IMR-90 (cell line): ENCODE results near the gene DAB1. TPM values are rescaled to one million over a fixed set of nuclear protein-coding genes. Genes with fewer than 3 reads are reported as not detected.

Experiments
- ATAC-seq: fragments of 200-7000 bp; cut with Tn5 transposase; 2 replicates; pipeline ENCODE4 v1.9.1; 2020; ENCODE audit warnings: low read depth, mild to moderate bottlenecking, moderate library complexity
- BruUV-seq: library from RNA; stranded (reverse); fragments of 400-500 nt; replicated peaks from 2 replicates; lab custom pipeline; 2021; lab: Mats Ljungman, UMichigan
- CTCF ChIA-PET: fragments of 300-600 bp; formaldehyde crosslinking; extraction: SDS; loops from one replicate; lab custom pipeline; 2021; ENCODE audit warnings: antibody characterized with exemption; lab: Yijun Ruan, JAX
- POLR2A ChIA-PET: fragments of 300-600 bp; sonication (Branson Sonifier 250); formaldehyde crosslinking; loops from one replicate; lab custom pipeline; 2022; ENCODE audit warnings: antibody characterized with exemption; ENCODE audit not compliant: unreplicated experiment; lab: Charles Lee
- DNase-seq: peaks from one replicate; pipeline ENCODE4 v3.0.0; 2013
- H2AFZ ChIP-seq: replicated peaks from 2 replicates; pipeline ENCODE3; 2013; ENCODE audit warnings: low read length, mild to moderate bottlenecking; ENCODE audit not compliant: poor library complexity
- H2AK5ac ChIP-seq: 2 replicates; pipeline ENCODE4 v1.6.1; 2013; ENCODE audit warnings: low read depth, low read length, inconsistent platforms
- H2AK9ac ChIP-seq: replicated peaks from 2 replicates; pipeline ENCODE3; 2013; ENCODE audit warnings: mild to moderate bottlenecking, low read depth, low read length, moderate library complexity; ENCODE audit not compliant: poor library complexity
- H2BK120ac ChIP-seq: 2 replicates; pipeline ENCODE4 v1.6.1; 2013; ENCODE audit warnings: low read depth, low read length, inconsistent platforms
- H2BK15ac ChIP-seq: 3 replicates; pipeline ENCODE4 v1.6.1; 2013; ENCODE audit warnings: low read depth, low read length, inconsistent platforms
- H2BK20ac ChIP-seq: 2 replicates; pipeline ENCODE4 v1.6.1; 2013; ENCODE audit warnings: low read depth, mild to moderate bottlenecking, inconsistent platforms, low read length, moderate library complexity
- H2BK5ac ChIP-seq: 2 replicates; pipeline ENCODE4 v1.6.1; 2013; ENCODE audit warnings: mild to moderate bottlenecking, low read depth, low read length, inconsistent platforms; ENCODE audit not compliant: poor library complexity, severe bottlenecking
- H3K14ac ChIP-seq: replicated peaks from 2 replicates; pipeline ENCODE4 v1.6.1; 2013; ENCODE audit warnings: low read depth, low read length, inconsistent platforms
- H3K18ac ChIP-seq: 2 replicates; pipeline ENCODE4 v1.6.1; 2013; ENCODE audit warnings: low read depth, low read length, control low read depth
- H3K23ac ChIP-seq: 2 replicates; pipeline ENCODE4 v1.6.1; 2013; ENCODE audit warnings: low read depth, low read length, inconsistent platforms
- H3K27ac ChIP-seq: 2 replicates; pipeline ENCODE4 v1.5.1; 2013; ENCODE audit warnings: mild to moderate bottlenecking, control low read depth, low read length; ENCODE audit not compliant: insufficient read depth
- H3K27me3 ChIP-seq: 2 replicates; pipeline ENCODE4 v1.6.1; 2013; ENCODE audit warnings: low read length; ENCODE audit not compliant: control insufficient read depth, insufficient read depth
- H3K36me3 ChIP-seq: 2 replicates; pipeline ENCODE4 v1.6.1; 2013; ENCODE audit warnings: low read length, mixed read lengths; ENCODE audit not compliant: control insufficient read depth, insufficient read depth
- H3K4ac ChIP-seq: 2 replicates; pipeline ENCODE4 v1.6.1; 2013; ENCODE audit warnings: low read depth, low read length, inconsistent platforms
- H3K4me1 ChIP-seq: 2 replicates; pipeline ENCODE4 v1.6.1; 2013; ENCODE audit warnings: low read length, mixed read lengths; ENCODE audit not compliant: control insufficient read depth, insufficient read depth
- H3K4me2 ChIP-seq: 2 replicates; pipeline ENCODE4 v1.6.1; 2013; ENCODE audit warnings: low read depth, mild to moderate bottlenecking, control low read depth, low read length, moderate library complexity
- H3K4me3 ChIP-seq: 2 replicates; pipeline ENCODE4 v1.5.1; 2013; ENCODE audit warnings: low read depth, mild to moderate bottlenecking, control low read depth, low read length, moderate library complexity; ENCODE audit not compliant: insufficient read depth
- H3K56ac ChIP-seq: 2 replicates; pipeline ENCODE4 v1.6.1; 2013; ENCODE audit warnings: low read length, inconsistent platforms; ENCODE audit not compliant: insufficient read depth; ENCODE audit errors: extremely low read depth
- H3K79me1 ChIP-seq, 2 experiments: 2 replicates each; pipeline ENCODE4 v1.6.1; 2013; ENCODE audit warnings: low read length in 2 of 2, inconsistent platforms in 1 of 2, low read depth in 1 of 2
- H3K9ac ChIP-seq: 2 replicates; pipeline ENCODE4 v1.6.1; 2013; ENCODE audit warnings: low read depth, low read length, control low read depth
- H3K9me1 ChIP-seq: 2 replicates; pipeline ENCODE4 v1.6.1; 2013; ENCODE audit warnings: low read length, inconsistent platforms; ENCODE audit not compliant: insufficient read depth
- H3K9me3 ChIP-seq: 2 replicates; pipeline ENCODE4 v1.6.1; 2013; ENCODE audit warnings: low read length; ENCODE audit not compliant: control insufficient read depth, insufficient read depth
- H4K20me1 ChIP-seq: 2 replicates; pipeline ENCODE4 v1.6.1; 2013; ENCODE audit warnings: low read length, inconsistent platforms; ENCODE audit not compliant: insufficient read depth
- H4K5ac ChIP-seq: 2 replicates; pipeline ENCODE4 v1.6.1; 2013; ENCODE audit warnings: mild to moderate bottlenecking, low read depth, low read length, control low read depth
- H4K8ac ChIP-seq, 2 experiments: 2 replicates each; pipeline ENCODE4 v1.6.1; 2013; ENCODE audit warnings: low read depth in 2 of 2, low read length in 2 of 2, control low read depth in 1 of 2, inconsistent platforms in 1 of 2
- H4K91ac ChIP-seq: 2 replicates; pipeline ENCODE4 v1.6.1; 2013; ENCODE audit warnings: low read depth, low read length, inconsistent platforms; ENCODE audit not compliant: insufficient read depth
- CEBPB ChIP-seq: IDR thresholded peaks from 2 replicates; pipeline ENCODE4 v1.6.1; 2012; ENCODE audit warnings: low read depth, low read length, improper control_type of control experiment
- MAFK ChIP-seq: IDR thresholded peaks from 2 replicates; pipeline ENCODE4 v1.6.1; 2012; ENCODE audit warnings: low read depth, low read length, improper control_type of control experiment
- MXI1 ChIP-seq: IDR thresholded peaks from 2 replicates; pipeline ENCODE4 v1.6.1; 2012; ENCODE audit warnings: low read depth, mild to moderate bottlenecking, low read length, moderate library complexity, borderline replicate concordance
- NFE2L2 ChIP-seq: fragments of 150-350 bp; IDR thresholded peaks from 2 replicates; pipeline ENCODE4 v1.6.1; 2016; ENCODE audit warnings: low read depth, mild to moderate bottlenecking, low read length
- POLR2A ChIP-seq: IDR thresholded peaks from 2 replicates; pipeline ENCODE4 v1.6.1; 2012; ENCODE audit warnings: mild to moderate bottlenecking, low read depth, low read length
- RFX5 ChIP-seq: IDR thresholded peaks from 2 replicates; pipeline ENCODE4 v1.8.0; 2012; ENCODE audit warnings: low read depth, mild to moderate bottlenecking, low read length, moderate library complexity
- WGBS, 2 experiments: methylation state at CpG; one replicate each; pipeline versions ENCODE4 v1.1.5 to v1.1.7; 2013; ENCODE audit warnings: missing lambda C conversion rate in 2 of 2; ENCODE audit not compliant: insufficient read length in 1 of 2; ENCODE audit errors: extremely low coverage in 2 of 2; 5-methylcytosine and 5-hydroxymethylcytosine counted together
- dilution Hi-C: fragments of 300-500 bp; cut with HindIII; formaldehyde crosslinking; loops from one replicate; pipeline ENCODE4 v1.14.3; 2018; ENCODE audit warnings: low sequenced_read_pairs; ENCODE audit not compliant: unreplicated experiment
- in situ Hi-C: fragments of 300-500 bp; cut with MboI; formaldehyde crosslinking; loops from 3 replicates; pipeline ENCODE4 v1.14.3; 2019; ENCODE audit warnings: low sequenced_read_pairs, inconsistent platforms, mixed read lengths
- intact Hi-C: fragments of 100-400 bp; cut with micrococcal nuclease; formaldehyde crosslinking; loops from 2 replicates; pipeline ENCODE4 v1.10.0; 2022
- polyA plus RNA-seq, 3 experiments: library from polyadenylated mRNA; depleted of rRNA; stranded (reverse); fragments of >200 nt; gene quantifications; 2 replicates each; pipeline ENCODE4 v1.2.3, GENCODE V29; 2012; ENCODE audit warnings: low replicate concordance in 1 of 3
- total RNA-seq: library from RNA; depleted of rRNA; stranded (reverse); fragments of >200 nt; gene quantifications from 2 replicates; pipeline ENCODE4 v1.2.3, GENCODE V29; 2012
- TF ChIP-seq, protein P1 (sequence below): fragments of 150-350 bp; IDR thresholded peaks from 2 replicates; pipeline ENCODE4 v1.6.1; 2016; ENCODE audit warnings: low read depth, mild to moderate bottlenecking, low read length, moderate library complexity, borderline replicate concordance
- TF ChIP-seq, protein P2 (sequence below): conservative IDR thresholded peaks from 2 replicates; pipeline ENCODE4 v1.5.1; 2012; ENCODE audit warnings: mild to moderate bottlenecking, low read depth, low read length, improper control_type of control experiment

Gene DAB1
- total and polyA plus RNA-seq, 2 of the 4 experiments (the other 2 are of a cell fraction), result 0.18 to 0.41 TPM

DNA sequence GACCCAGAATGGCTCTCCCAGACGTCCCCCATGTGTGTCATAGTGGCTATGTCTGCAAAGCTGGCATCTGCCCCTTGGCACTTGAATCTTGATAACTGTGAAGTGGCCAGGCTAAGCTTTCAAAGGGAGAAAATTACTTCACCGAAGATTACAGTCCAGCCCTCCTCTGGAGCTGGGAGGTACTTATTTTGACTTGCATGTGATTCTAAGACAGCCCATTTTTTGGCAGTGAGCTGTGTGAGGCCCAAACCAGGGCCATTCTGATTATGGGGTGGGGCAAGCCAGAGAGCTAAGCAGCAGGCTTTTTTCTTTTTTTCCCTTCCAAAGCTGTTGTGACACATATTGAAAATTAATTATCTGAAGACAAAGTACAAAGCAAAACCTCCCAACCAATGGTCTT, 415.9 kb downstream of the DAB1 start:
- H3K9me1 ChIP-seq, result no peaks in the 10 kb centered on the region
- no peak overlapping the region for H2AK9ac ChIP-seq
- H2BK5ac ChIP-seq, result no peak overlapping the region
- H4K20me1 ChIP-seq, result no peaks in the 10 kb centered on the region
- no peaks in the 10 kb centered on the region for H3K4me1 ChIP-seq
- DNase-seq (no peak), ATAC-seq (no peak)
- H3K23ac ChIP-seq, result no peak overlapping the region
- TF ChIP-seq, protein P1, sequence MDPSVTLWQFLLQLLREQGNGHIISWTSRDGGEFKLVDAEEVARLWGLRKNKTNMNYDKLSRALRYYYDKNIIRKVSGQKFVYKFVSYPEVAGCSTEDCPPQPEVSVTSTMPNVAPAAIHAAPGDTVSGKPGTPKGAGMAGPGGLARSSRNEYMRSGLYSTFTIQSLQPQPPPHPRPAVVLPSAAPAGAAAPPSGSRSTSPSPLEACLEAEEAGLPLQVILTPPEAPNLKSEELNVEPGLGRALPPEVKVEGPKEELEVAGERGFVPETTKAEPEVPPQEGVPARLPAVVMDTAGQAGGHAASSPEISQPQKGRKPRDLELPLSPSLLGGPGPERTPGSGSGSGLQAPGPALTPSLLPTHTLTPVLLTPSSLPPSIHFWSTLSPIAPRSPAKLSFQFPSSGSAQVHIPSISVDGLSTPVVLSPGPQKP, result no peak
- TF ChIP-seq NFE2L2 (no peak), POLR2A (no peak), CEBPB (no peak), MXI1 (no peak), RFX5 (no peak), MAFK (no peak)
- TF ChIP-seq, protein P2, sequence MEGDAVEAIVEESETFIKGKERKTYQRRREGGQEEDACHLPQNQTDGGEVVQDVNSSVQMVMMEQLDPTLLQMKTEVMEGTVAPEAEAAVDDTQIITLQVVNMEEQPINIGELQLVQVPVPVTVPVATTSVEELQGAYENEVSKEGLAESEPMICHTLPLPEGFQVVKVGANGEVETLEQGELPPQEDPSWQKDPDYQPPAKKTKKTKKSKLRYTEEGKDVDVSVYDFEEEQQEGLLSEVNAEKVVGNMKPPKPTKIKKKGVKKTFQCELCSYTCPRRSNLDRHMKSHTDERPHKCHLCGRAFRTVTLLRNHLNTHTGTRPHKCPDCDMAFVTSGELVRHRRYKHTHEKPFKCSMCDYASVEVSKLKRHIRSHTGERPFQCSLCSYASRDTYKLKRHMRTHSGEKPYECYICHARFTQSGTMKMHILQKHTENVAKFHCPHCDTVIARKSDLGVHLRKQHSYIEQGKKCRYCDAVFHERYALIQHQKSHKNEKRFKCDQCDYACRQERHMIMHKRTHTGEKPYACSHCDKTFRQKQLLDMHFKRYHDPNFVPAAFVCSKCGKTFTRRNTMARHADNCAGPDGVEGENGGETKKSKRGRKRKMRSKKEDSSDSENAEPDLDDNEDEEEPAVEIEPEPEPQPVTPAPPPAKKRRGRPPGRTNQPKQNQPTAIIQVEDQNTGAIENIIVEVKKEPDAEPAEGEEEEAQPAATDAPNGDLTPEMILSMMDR, result no peak
- no peak overlapping the region for H3K18ac ChIP-seq
- no TSS peak for BruUV-seq
- no peak overlapping the region for H4K91ac ChIP-seq
- no peak overlapping the region for H2AFZ ChIP-seq
- CTCF ChIA-PET, result no interaction called here
- no peak overlapping the region for H3K4ac ChIP-seq
- intact Hi-C loops, result no loop called here
- no peak overlapping the region for H2AK5ac ChIP-seq
- H3K9ac ChIP-seq, result no peak overlapping the region
- in situ Hi-C loops, result no loop called here
- H3K56ac ChIP-seq, result no peak overlapping the region
- no peak overlapping the region for H3K14ac ChIP-seq
- POLR2A ChIA-PET, result no interaction called here
- H2BK20ac ChIP-seq, result no peak overlapping the region
- H3K27ac ChIP-seq, result no peak overlapping the region
- H3K4me2 ChIP-seq, result no peak overlapping the region
- WGBS, 2 experiments, result 25% methylated on average over 1 of the region's 2 CpGs; no CpG with 5 or more reads in 1 of the 2 experiments
- no peaks in the 10 kb centered on the region for H3K36me3 ChIP-seq
- no peak overlapping the region for H2BK120ac ChIP-seq
- H4K8ac ChIP-seq, result no peak overlapping the region
- no peaks in the 10 kb centered on the region for H3K79me1 ChIP-seq
- H4K5ac ChIP-seq, result no peak overlapping the region
- no peaks in the 10 kb centered on the region; the same call in 1 of the 2 replicates for H3K27me3 ChIP-seq
- no peak overlapping the region for H2BK15ac ChIP-seq
- H3K9me3 ChIP-seq, result no peaks in the 10 kb centered on the region
- H3K4me3 ChIP-seq, result no peak overlapping the region
- dilution Hi-C loops, result no loop called here
